Panc1 (cell line): ENCODE data around the gene PRR36. TPM values are rescaled to one million over a fixed set of nuclear protein-coding genes. Genes with fewer than 3 reads are reported as not detected.

Source experiments
- ATAC-seq: fragments of 200-7000 bp; cut with Tn5 transposase; 2 replicates; pipeline ENCODE4 v1.9.1; 2020; ENCODE audit warnings: mild to moderate bottlenecking, moderate library complexity
- BruUV-seq: library from RNA; stranded (reverse); fragments of 400-500 nt; replicated peaks from 2 replicates; lab custom pipeline; 2021; lab: Mats Ljungman, UMichigan
- CTCF ChIA-PET: fragments of 300-600 bp; sonication (Branson Sonifier 250); formaldehyde crosslinking; loops from one replicate; lab custom pipeline; 2022; ENCODE audit warnings: antibody characterized with exemption; lab: Charles Lee
- POLR2A ChIA-PET: fragments of 300-600 bp; sonication (Branson Sonifier 250); formaldehyde crosslinking; loops from one replicate; lab custom pipeline; 2022; ENCODE audit warnings: antibody characterized with exemption; lab: Charles Lee
- DNase-seq: peaks from one replicate; pipeline ENCODE4 v3.0.0-alpha.2; 2010; ENCODE audit warnings: low read depth, low spot score
- H3K27ac ChIP-seq: 2 replicates; pipeline ENCODE4 v1.5.1; 2011; ENCODE audit warnings: mild to moderate bottlenecking, low read length, inconsistent platforms
- H3K27me3 ChIP-seq: fragments of 200-500 bp; sonication (Bioruptor generic); 2 replicates; pipeline ENCODE4 v1.6.0; 2014; ENCODE audit warnings: low read length, inconsistent platforms; ENCODE audit not compliant: control insufficient read depth, insufficient read depth
- H3K36me3 ChIP-seq: fragments of 200-500 bp; sonication (Bioruptor generic); 2 replicates; pipeline ENCODE4 v1.5.1; 2014; ENCODE audit warnings: inconsistent platforms, mild to moderate bottlenecking, low read length, moderate library complexity; ENCODE audit not compliant: control insufficient read depth, insufficient read depth
- H3K4me1 ChIP-seq: 2 replicates; pipeline ENCODE4 v1.5.1; 2011; ENCODE audit warnings: inconsistent platforms, mild to moderate bottlenecking, low read length, moderate library complexity; ENCODE audit not compliant: control insufficient read depth, insufficient read depth
- H3K4me3 ChIP-seq, 2 experiments: 2 replicates each; pipeline ENCODE4 v1.5.1; 2011 to 2012; ENCODE audit warnings: low read depth in 2 of 2, low read length in 2 of 2, mild to moderate bottlenecking in 2 of 2, inconsistent platforms in 1 of 2, moderate library complexity in 1 of 2
- H3K9me3 ChIP-seq: fragments of 200-500 bp; sonication (Bioruptor generic); 2 replicates; pipeline ENCODE4 v1.5.1; 2014; ENCODE audit warnings: low read depth, mild to moderate bottlenecking, inconsistent platforms, low read length, moderate library complexity; ENCODE audit not compliant: control insufficient read depth, insufficient read depth
- POLR2AphosphoS5 ChIP-seq: IDR thresholded peaks from 2 replicates; pipeline ENCODE4 v1.6.1; 2012; ENCODE audit warnings: mild to moderate bottlenecking, low read depth, low read length, moderate library complexity
- SIN3A ChIP-seq: IDR thresholded peaks from 2 replicates; pipeline ENCODE4 v1.6.1; 2012; ENCODE audit warnings: low read depth, mild to moderate bottlenecking, low read length, moderate library complexity, borderline replicate concordance; ENCODE audit not compliant: insufficient read depth
- TCF7L2 ChIP-seq: IDR thresholded peaks from 2 replicates; pipeline ENCODE4 v1.6.1; 2011; ENCODE audit warnings: mild to moderate bottlenecking, low read depth, low read length, inconsistent platforms
- in situ Hi-C: cut with HindIII; loops from 2 replicates; pipeline ENCODE4 v1.10.0; 2016; ENCODE audit warnings: low sequenced_read_pairs, low pct_unique_long_range_greater_than_20kb
- intact Hi-C: fragments of 100-400 bp; cut with micrococcal nuclease; formaldehyde crosslinking; loops from one replicate; pipeline ENCODE4 v1.10.0; 2022; ENCODE audit not compliant: unreplicated experiment
- total RNA-seq: library from RNA; stranded (reverse); gene quantifications from one replicate; pipeline ENCODE4 v1.2.1, GENCODE V29; 2021; ENCODE audit not compliant: unreplicated experiment
- TF ChIP-seq, protein P1 (sequence below): fragments of 450-650 bp; IDR thresholded peaks from 2 replicates; pipeline ENCODE4 v1.5.1; 2017; ENCODE audit warnings: mild to moderate bottlenecking
- TF ChIP-seq, protein P2 (sequence below), 2 experiments: IDR thresholded peaks; 2 replicates each; pipeline ENCODE4 v1.6.1; 2011 to 2012; ENCODE audit warnings: low read depth in 2 of 2, control low read depth in 1 of 2, low read length in 1 of 2, mild to moderate bottlenecking in 1 of 2, moderate library complexity in 1 of 2; ENCODE audit not compliant: insufficient read depth in 1 of 2

PRR36 gene
- total RNA-seq, 1 experiment from 2014 or later: 3.7 TPM

DNA sequence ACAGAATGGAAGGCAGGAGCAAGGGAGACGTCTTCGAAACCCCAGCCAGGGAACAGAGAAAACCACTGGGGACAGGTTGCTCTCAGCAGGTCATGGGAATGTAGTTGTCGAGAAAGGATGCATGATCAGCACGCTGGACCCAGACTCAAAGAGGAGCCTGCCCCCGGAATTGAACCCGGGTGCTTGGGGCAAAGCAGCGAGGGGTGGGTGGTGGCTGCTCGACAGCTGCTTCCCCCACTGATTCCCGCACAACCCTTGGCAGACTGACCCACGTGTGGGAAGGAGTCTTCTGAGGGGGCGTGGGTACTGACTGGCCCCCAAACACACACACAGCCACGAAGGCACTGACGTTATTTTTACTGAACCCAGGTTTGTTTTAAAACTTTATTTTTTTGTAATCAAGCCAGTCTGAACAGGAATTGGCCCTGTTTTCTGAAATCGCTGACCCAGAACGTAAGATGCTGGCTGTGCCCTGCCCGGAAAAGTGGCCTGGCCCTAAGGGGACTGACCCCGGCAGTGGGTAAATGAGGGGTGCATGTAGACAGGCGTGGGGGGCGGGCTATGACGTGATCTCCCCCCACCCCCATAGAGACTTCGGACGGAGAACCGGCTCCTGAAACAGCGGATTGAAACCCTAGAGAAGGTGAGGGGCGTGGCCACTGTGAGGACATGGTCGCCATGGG, 18.6 kb downstream of the PRR36 start:
- no TSS peak for BruUV-seq
- Histone ChIP-seq H3K4me3 (no peak overlapping the region), H3K4me1 (no peaks in the 10 kb centered on the region; the same call in 1 of the 2 replicates), H3K27ac (no peak overlapping the region), H3K9me3 (no peaks in the 10 kb centered on the region), H3K36me3 (no peaks in the 10 kb centered on the region), H3K27me3 (no peaks in the 10 kb centered on the region)
- ATAC-seq: no peak
- intact Hi-C loops (no loop called here), in situ Hi-C loops (no loop called here)
- ChIA-PET POLR2A (no interaction called here), CTCF (no interaction called here)
- DNase-seq: no peak
- TF ChIP-seq, protein P1, sequence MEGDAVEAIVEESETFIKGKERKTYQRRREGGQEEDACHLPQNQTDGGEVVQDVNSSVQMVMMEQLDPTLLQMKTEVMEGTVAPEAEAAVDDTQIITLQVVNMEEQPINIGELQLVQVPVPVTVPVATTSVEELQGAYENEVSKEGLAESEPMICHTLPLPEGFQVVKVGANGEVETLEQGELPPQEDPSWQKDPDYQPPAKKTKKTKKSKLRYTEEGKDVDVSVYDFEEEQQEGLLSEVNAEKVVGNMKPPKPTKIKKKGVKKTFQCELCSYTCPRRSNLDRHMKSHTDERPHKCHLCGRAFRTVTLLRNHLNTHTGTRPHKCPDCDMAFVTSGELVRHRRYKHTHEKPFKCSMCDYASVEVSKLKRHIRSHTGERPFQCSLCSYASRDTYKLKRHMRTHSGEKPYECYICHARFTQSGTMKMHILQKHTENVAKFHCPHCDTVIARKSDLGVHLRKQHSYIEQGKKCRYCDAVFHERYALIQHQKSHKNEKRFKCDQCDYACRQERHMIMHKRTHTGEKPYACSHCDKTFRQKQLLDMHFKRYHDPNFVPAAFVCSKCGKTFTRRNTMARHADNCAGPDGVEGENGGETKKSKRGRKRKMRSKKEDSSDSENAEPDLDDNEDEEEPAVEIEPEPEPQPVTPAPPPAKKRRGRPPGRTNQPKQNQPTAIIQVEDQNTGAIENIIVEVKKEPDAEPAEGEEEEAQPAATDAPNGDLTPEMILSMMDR: no peak
- TF ChIP-seq SIN3A: no peak
- TF ChIP-seq POLR2AphosphoS5: no peak
- TF ChIP-seq, protein P2, sequence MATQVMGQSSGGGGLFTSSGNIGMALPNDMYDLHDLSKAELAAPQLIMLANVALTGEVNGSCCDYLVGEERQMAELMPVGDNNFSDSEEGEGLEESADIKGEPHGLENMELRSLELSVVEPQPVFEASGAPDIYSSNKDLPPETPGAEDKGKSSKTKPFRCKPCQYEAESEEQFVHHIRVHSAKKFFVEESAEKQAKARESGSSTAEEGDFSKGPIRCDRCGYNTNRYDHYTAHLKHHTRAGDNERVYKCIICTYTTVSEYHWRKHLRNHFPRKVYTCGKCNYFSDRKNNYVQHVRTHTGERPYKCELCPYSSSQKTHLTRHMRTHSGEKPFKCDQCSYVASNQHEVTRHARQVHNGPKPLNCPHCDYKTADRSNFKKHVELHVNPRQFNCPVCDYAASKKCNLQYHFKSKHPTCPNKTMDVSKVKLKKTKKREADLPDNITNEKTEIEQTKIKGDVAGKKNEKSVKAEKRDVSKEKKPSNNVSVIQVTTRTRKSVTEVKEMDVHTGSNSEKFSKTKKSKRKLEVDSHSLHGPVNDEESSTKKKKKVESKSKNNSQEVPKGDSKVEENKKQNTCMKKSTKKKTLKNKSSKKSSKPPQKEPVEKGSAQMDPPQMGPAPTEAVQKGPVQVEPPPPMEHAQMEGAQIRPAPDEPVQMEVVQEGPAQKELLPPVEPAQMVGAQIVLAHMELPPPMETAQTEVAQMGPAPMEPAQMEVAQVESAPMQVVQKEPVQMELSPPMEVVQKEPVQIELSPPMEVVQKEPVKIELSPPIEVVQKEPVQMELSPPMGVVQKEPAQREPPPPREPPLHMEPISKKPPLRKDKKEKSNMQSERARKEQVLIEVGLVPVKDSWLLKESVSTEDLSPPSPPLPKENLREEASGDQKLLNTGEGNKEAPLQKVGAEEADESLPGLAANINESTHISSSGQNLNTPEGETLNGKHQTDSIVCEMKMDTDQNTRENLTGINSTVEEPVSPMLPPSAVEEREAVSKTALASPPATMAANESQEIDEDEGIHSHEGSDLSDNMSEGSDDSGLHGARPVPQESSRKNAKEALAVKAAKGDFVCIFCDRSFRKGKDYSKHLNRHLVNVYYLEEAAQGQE (IDR thresholded peaks at IDR 0.05; ENCODE audit: insufficient read depth in 1 of 2, low read depth in 2 of 2, low read length in 1 of 2): no peak
- no peak for TF ChIP-seq TCF7L2

DNA sequence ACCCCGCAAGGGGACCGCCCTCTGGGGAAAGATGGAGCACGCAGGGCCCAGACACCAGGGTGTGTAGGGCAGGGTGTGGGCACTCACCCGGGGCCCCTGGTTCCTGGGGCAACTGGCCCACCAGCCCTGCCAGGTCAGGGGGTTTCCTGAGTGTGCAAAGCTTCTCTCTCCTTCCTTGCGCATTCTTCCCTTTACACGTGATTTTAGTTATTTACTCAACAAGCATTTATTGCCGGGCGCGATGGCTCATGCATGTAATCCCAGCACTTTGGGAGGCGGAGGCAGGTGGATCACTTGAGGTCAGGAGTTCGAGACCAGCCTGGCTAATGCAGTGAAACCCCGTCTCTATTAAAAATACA, 20.4 kb downstream of the PRR36 start:
- H3K27me3 ChIP-seq: no peaks in the 10 kb centered on the region
- DNase-seq (no peak), ATAC-seq (no peak)
- no TSS peak for BruUV-seq
- H3K9me3 ChIP-seq: no peaks in the 10 kb centered on the region
- H3K27ac ChIP-seq: no peak overlapping the region
- in situ Hi-C loops: no loop called here
- intact Hi-C loops: no loop called here
- no peaks in the 10 kb centered on the region for H3K36me3 ChIP-seq
- TF ChIP-seq, protein P1: no peak
- H3K4me1 ChIP-seq: no peaks in the 10 kb centered on the region; the same call in 1 of the 2 replicates
- ChIA-PET CTCF (no interaction called here), POLR2A (no interaction called here)
- H3K4me3 ChIP-seq: no peak overlapping the region
